GM06990 (cell line): ENCODE measurements around the gene ZNF394.
A peak's percentile ranks its signal among the peaks of the same experiment; 100 is the strongest.
"Not testable (repeated sequence)": the region's sequence is repeated elsewhere in the genome, so short reads cannot be mapped to it uniquely, and the experiment has no call there.

Experiments
- DNase-seq: peaks from one replicate; pipeline ENCODE4 v3.0.0-alpha.2; 2011; ENCODE audit not compliant: insufficient read length; ENCODE audit errors: extremely low read depth
- H3K27me3 ChIP-seq: replicated peaks from 2 replicates; pipeline ENCODE4 v1.6.0; 2011; ENCODE audit warnings: low read length; ENCODE audit not compliant: control insufficient read depth, insufficient read depth
- H3K36me3 ChIP-seq: 2 replicates; pipeline ENCODE4 v1.5.1; 2011; ENCODE audit warnings: low read length; ENCODE audit not compliant: control insufficient read depth, insufficient read depth
- H3K4me3 ChIP-seq: replicated peaks from 2 replicates; pipeline ENCODE4 v1.5.1; 2011; ENCODE audit warnings: low read depth, mild to moderate bottlenecking, control low read depth, low read length
- TF ChIP-seq, protein P1 (sequence below): IDR thresholded peaks from 2 replicates; pipeline ENCODE4 v1.5.1; 2011; ENCODE audit warnings: low read length, control low read depth, mild to moderate bottlenecking, inconsistent platforms; ENCODE audit not compliant: insufficient read depth, poor library complexity, severe bottlenecking

Gene ZNF394

DNA sequence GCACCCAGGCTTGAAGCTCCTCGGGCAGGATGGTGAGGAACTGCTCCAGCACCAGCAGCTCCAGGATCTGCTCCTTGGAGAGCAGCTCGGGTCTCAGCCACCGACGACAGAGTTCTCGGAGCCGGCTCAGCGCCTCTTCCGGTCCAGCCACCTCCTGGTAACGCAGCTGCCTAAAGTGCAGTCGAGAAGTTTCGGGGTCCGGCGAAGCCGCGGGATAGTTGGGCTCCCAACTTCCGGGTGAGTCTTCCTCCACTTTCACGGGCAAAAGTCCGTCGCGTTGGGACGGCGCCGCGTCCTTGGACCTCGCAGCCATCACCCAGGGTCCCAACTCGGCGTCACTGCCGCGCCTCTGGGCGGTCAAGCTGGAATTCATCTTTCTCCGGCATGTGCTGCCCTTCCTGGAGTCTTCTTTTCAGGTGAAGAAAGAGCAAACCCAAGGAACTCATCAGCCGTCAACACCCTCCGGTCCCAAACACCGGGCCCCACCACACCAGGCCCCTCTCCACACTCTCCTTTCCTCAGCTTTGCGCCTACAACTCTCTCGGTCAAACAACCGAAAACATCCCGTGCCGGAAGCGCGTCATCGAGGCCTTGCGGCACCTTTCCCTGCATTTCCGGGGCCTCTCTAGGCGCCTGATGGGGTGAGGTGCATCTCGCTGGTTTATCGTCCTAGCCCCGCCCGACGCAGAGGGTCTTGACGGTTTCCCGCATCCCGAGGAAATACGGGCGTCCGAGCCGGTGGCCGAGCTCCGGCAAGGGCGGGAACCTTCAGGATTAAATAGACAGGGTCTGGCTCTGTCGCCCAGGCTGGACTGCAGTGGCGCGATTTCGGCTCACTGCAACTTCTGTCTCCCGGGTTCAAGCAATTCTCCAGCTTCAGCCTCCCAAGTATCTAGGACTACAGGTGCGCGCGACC lies at the start of gene ZNF394:
Gene ZNF394 (minus strand): TSS at position 561 of the 916 bp plus-strand sequence. CDS start 188 bp downstream, at position 373.
- peak; percentile 87 for DNase-seq
- peaks cover 6% of the 10 kb centered on the region for H3K36me3 ChIP-seq
- peak within 1 kb of the TSS; percentile 76 for H3K4me3 ChIP-seq
- TF ChIP-seq, protein P1, sequence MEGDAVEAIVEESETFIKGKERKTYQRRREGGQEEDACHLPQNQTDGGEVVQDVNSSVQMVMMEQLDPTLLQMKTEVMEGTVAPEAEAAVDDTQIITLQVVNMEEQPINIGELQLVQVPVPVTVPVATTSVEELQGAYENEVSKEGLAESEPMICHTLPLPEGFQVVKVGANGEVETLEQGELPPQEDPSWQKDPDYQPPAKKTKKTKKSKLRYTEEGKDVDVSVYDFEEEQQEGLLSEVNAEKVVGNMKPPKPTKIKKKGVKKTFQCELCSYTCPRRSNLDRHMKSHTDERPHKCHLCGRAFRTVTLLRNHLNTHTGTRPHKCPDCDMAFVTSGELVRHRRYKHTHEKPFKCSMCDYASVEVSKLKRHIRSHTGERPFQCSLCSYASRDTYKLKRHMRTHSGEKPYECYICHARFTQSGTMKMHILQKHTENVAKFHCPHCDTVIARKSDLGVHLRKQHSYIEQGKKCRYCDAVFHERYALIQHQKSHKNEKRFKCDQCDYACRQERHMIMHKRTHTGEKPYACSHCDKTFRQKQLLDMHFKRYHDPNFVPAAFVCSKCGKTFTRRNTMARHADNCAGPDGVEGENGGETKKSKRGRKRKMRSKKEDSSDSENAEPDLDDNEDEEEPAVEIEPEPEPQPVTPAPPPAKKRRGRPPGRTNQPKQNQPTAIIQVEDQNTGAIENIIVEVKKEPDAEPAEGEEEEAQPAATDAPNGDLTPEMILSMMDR: no peak
- no peaks in the 10 kb centered on the region for H3K27me3 ChIP-seq

DNA sequence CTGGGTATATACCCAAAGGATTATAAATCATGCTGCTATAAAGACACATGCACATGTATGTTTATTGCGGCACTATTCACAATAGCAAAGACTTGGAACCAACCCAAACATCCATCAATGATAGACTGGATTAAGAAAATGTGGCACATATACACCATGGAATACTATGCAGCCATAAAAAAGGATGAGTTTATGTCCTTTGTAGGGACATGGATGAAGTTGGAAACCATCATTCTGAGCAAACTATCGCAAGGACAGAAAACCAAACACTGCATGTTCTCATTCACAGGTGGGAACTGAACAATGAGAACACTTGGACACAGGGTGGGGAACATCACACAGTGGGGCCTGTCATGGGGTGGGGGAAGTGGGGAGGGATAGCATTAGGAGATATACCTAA lies 49.5 kb upstream of the ZNF394 start:
- H3K27me3 ChIP-seq, H3K36me3 ChIP-seq, DNase-seq, H3K4me3 ChIP-seq: not testable (repeated sequence)

DNA sequence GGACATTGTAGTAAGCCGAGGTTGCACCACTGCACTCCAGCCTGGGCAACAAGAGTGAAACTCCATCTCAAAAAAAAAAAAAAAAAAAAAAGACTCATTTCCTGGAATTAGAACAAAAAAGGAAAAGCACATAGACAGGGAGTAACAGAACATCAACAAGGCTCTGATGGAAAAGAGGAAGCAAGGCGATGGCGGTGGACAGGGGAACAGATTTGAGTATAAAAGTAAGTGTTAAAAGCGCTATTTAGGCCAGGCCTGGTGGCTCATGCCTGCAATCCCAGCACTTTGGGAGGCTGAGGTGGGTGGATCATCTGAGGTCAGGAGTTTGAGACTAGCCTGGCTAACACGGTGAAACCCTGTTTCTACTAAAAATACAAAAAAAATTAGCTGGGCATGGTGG lies 45.2 kb upstream of the ZNF394 start:
- not testable (repeated sequence) for DNase-seq, H3K36me3 ChIP-seq, H3K4me3 ChIP-seq, H3K27me3 ChIP-seq

DNA sequence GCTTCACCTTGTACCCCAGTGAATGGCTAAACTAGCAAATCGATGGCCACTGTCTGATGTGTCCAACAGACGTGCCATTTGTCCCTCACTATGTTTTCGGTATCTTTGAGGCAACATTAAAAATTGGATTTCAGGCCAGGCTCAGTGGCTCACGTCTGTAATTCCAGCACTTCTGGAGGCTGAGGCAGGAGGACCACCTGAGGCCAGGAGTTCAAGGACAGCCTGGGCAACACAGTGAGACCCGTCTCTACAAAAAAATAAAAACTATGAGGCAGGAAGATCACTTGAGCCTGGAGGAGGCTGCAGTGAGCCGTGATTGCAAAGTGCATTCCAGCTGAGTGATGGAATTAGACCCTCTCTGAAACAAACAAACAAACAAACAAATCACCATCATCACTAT lies 43.8 kb upstream of the ZNF394 start:
- TF ChIP-seq, protein P1: no peak
- Histone ChIP-seq H3K4me3 (no peak overlapping the region), H3K36me3 (no peaks in the 10 kb centered on the region), H3K27me3 (no peaks in the 10 kb centered on the region)
- DNase-seq: no peak

DNA sequence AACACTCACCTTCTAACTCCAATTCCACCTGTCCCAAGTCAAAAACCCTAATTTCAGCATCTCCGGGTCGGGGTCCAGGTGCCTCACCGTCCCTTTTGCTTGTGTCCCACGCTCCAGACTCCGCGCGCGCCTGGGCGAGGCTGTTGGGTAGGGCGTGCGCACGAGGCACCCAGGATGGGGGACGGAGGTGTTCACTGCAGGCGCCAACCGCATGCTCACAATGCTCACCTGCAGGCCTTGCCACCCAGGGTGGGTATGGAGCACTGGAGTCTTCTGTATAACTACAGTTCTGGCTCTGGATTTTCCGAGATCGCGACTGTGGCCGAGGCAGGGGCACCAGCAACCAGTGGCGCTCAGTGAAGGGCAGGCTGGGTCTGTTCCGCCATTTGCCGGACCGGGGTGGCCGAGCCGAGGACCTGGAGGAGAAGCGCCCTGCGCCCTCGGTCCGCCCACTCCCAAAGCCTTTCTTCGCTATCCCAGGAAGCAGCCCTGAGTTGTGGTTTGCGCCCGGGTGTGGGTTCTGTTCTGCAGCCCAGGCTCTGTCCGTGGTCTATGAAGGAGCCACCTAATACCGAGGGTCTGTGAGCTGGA lies 43.1 kb upstream of the ZNF394 start:
- no peaks in the 10 kb centered on the region for H3K36me3 ChIP-seq
- no peaks in the 10 kb centered on the region for H3K27me3 ChIP-seq
- no peak overlapping the region for H3K4me3 ChIP-seq
- DNase-seq: no peak
- TF ChIP-seq, protein P1: no peak

DNA sequence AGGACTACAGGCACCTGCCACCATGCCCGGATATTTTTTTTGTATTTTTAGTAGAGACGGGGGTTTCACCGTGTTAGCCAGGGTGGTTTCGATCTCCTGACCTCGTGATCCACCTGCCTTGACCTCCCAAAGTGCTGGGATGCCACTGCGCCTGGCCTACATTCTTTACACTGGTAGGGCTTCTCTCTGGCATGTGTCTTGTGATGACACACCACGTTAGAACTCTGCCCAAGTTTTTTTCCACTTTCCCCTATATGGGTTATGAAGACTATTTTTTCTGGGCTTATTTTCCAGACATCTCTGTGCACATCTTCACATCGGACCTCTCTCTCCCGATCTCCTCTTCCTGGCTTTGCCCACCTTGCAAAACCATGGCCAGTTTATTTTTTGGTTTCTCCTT lies 41.1 kb upstream of the ZNF394 start:
- TF ChIP-seq, protein P1: no peak
- no peaks in the 10 kb centered on the region for H3K27me3 ChIP-seq
- no peaks in the 10 kb centered on the region for H3K36me3 ChIP-seq
- DNase-seq: no peak
- no peak overlapping the region for H3K4me3 ChIP-seq
